ENCODE results near the gene NUP42. TPM values are rescaled to one million over a fixed set of nuclear protein-coding genes. Genes with fewer than 3 reads are reported as not detected.

The NUP42 gene, protein sequence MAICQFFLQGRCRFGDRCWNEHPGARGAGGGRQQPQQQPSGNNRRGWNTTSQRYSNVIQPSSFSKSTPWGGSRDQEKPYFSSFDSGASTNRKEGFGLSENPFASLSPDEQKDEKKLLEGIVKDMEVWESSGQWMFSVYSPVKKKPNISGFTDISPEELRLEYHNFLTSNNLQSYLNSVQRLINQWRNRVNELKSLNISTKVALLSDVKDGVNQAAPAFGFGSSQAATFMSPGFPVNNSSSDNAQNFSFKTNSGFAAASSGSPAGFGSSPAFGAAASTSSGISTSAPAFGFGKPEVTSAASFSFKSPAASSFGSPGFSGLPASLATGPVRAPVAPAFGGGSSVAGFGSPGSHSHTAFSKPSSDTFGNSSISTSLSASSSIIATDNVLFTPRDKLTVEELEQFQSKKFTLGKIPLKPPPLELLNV
- total RNA-seq: 38.6 and 40.0 TPM in 2 replicates
- polyA plus RNA-seq: 31.5 and 34.3 TPM in 2 replicates
- 26.7 and 26.8 TPM in 2 replicates for polyA plus RNA-seq (2011; cell fraction: cytosol; rRNA removed)
- polyA plus RNA-seq (2011; cell fraction: nucleus; rRNA removed): 42.4 and 44.4 TPM in 2 replicates
- 36.1 and 37.8 TPM in 2 replicates for polyA plus RNA-seq (2012)
- polyA minus RNA-seq: 33.2 and 36.6 TPM in 2 replicates
- 14.1 TPM for polyA minus RNA-seq (2011; cell fraction: cytosol; rRNA and poly(A)+ RNA removed)
- 20.8 and 22.2 TPM in 2 replicates for polyA minus RNA-seq (2011; cell fraction: nucleus; rRNA and poly(A)+ RNA removed)
- percentile 90 among the genes with signal in this experiment for Bru-seq, nascent RNA
- BruChase-seq, experiment 1, labeled RNA remaining after a 6-hour chase: percentile 88 among the genes with signal in this experiment
- percentile 88 among the genes with signal in this experiment for BruChase-seq, experiment 2, labeled RNA remaining after a 2-hour chase
- long read RNA-seq, transcript NUPL2-201 (7 exons, 1,795 nt): major isoform, 48 of 64 reads
- long read RNA-seq, partial matches to known transcripts: 2 of 64 reads
- long read RNA-seq, other reads (novel, unspliced or antisense): 7 of 64 reads

GRCh38 chr7:23181684-23182553, at the start of gene NUP42:
Gene NUP42 (plus strand): TSS chr7:23182048. CDS start chr7:23182086, 38 bp downstream.
- CTCF ChIA-PET: interaction anchor here (0.6 to 4.8 kb wide), 7 partner anchors 36 to 621 kb away, joined by 3 to 34 read pairs (median 3); no protein-coding TSS in a partner anchor

More at GRCh38 chr7:23181684-23182553, at the start of gene NUP42:
- intact Hi-C loops (cut with micrococcal nuclease) (loop anchor here (1.0 to 10.0 kb wide), 4 partner anchors 77 to 415 kb away; partner anchors contain the start of genes CCDC126, IGF2BP3 and KLHL7), dilution Hi-C loops (cut with MboI; ENCODE audit: extremely low pct_ligation_motif_present, low sequenced_read_pairs) (no loop called here)
- H3K4me3 ChIP-seq (replicated peaks in 1 of 3; ENCODE audit: insufficient read depth in 1 of 3, low read depth in 1 of 3, low read length in 3 of 3): peak within 1 kb of the TSS; percentile 77 to 94 (median 90)
- TF ChIP-seq EZH2 (IDR thresholded peaks at IDR 0.05; ENCODE audit: borderline replicate concordance, low read depth, low read length, severe bottlenecking) (no peak), MAX (IDR thresholded peaks at IDR 0.05; ENCODE audit: insufficient read depth, insufficient read length) (peak; percentile 75), POLR2AphosphoS5 (IDR thresholded peaks at IDR 0.05; ENCODE audit: insufficient read depth, low read depth, low read length) (peak; percentile 77), FOS (IDR thresholded peaks at IDR 0.05; ENCODE audit: borderline replicate concordance, insufficient read depth, low read length) (no peak), JUN (IDR thresholded peaks at IDR 0.05; ENCODE audit: borderline replicate concordance, insufficient read depth, insufficient read length, low read depth) (peak; percentile 77), POLR2A (IDR thresholded peaks at IDR 0.05; ENCODE audit: low read depth, low read length) (peak; percentile 57), MYC (IDR thresholded peaks at IDR 0.05; ENCODE audit: low read depth, low read length) (no peak)
- TF ChIP-seq, protein P1, sequence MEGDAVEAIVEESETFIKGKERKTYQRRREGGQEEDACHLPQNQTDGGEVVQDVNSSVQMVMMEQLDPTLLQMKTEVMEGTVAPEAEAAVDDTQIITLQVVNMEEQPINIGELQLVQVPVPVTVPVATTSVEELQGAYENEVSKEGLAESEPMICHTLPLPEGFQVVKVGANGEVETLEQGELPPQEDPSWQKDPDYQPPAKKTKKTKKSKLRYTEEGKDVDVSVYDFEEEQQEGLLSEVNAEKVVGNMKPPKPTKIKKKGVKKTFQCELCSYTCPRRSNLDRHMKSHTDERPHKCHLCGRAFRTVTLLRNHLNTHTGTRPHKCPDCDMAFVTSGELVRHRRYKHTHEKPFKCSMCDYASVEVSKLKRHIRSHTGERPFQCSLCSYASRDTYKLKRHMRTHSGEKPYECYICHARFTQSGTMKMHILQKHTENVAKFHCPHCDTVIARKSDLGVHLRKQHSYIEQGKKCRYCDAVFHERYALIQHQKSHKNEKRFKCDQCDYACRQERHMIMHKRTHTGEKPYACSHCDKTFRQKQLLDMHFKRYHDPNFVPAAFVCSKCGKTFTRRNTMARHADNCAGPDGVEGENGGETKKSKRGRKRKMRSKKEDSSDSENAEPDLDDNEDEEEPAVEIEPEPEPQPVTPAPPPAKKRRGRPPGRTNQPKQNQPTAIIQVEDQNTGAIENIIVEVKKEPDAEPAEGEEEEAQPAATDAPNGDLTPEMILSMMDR (IDR thresholded peaks at IDR 0.05; ENCODE audit: extremely low read depth in 1 of 2, insufficient read depth in 1 of 2, low read depth in 1 of 2, low read length in 2 of 2): no peak
- no peaks in the 10 kb centered on the region for H3K9me1 ChIP-seq (replicated peaks; ENCODE audit: control insufficient read depth, extremely low read depth, insufficient read depth, low read length)
- H4K20me1 ChIP-seq (replicated peaks; ENCODE audit: control insufficient read depth, extremely low read depth, insufficient read depth, low read length): no peaks in the 10 kb centered on the region
- H3K9ac ChIP-seq (replicated peaks; ENCODE audit: extremely low read depth, insufficient read depth, low read length): peak within 1 kb of the TSS; percentile 84
- H3K4me2 ChIP-seq (ENCODE audit: insufficient read depth, low read length): peak within 1 kb of the TSS; percentile 96
- peaks cover 0 to 6% of the 10 kb centered on the region in 2 experiments for H3K36me3 ChIP-seq (ENCODE audit: control insufficient read depth in 2 of 2, extremely low read depth in 1 of 2, insufficient read depth in 2 of 2, low read length in 2 of 2)
- BruUV-seq (replicated peaks): TSS peak; percentile 78
- peaks cover 14% of the 10 kb centered on the region for H3K4me1 ChIP-seq (ENCODE audit: control insufficient read depth, extremely low read depth, insufficient read depth, low read length)
- FAIRE-seq (peak; percentile 95), DNase-seq (ENCODE audit: low read depth, low spot score) (peak; percentile 99)
- POLR2A ChIA-PET: interaction anchor here (0.7 kb wide), 2 partner anchors 65 to 83 kb away, joined by 3 to 7 read pairs; partner anchors contain the start of gene GPNMB
- H3K27ac ChIP-seq (ENCODE audit: insufficient read depth, low read depth, low read length): peak within 1 kb of the TSS; percentile 54
- no peaks in the 10 kb centered on the region for H3K9me3 ChIP-seq (replicated peaks; ENCODE audit: control insufficient read depth, insufficient read depth, low read length)
- H3K27me3 ChIP-seq (ENCODE audit: control insufficient read depth in 2 of 2, insufficient read depth in 2 of 2, low read length in 2 of 2): no peaks in the 10 kb centered on the region
- H3K79me2 ChIP-seq (ENCODE audit: control insufficient read depth, insufficient read depth, low read length): peaks cover 37% of the 10 kb centered on the region
- H2AFZ ChIP-seq (ENCODE audit: low read depth, low read length): peak within 1 kb of the TSS; percentile 90

Measured in endothelial cell of umbilical vein (primary cell).